Measurements from ENCODE around the gene ZNF229.
"Not testable (repeated sequence)": the region's sequence is repeated elsewhere in the genome, so short reads cannot be mapped to it uniquely, and the experiment has no call there.

Gene ZNF229

DNA sequence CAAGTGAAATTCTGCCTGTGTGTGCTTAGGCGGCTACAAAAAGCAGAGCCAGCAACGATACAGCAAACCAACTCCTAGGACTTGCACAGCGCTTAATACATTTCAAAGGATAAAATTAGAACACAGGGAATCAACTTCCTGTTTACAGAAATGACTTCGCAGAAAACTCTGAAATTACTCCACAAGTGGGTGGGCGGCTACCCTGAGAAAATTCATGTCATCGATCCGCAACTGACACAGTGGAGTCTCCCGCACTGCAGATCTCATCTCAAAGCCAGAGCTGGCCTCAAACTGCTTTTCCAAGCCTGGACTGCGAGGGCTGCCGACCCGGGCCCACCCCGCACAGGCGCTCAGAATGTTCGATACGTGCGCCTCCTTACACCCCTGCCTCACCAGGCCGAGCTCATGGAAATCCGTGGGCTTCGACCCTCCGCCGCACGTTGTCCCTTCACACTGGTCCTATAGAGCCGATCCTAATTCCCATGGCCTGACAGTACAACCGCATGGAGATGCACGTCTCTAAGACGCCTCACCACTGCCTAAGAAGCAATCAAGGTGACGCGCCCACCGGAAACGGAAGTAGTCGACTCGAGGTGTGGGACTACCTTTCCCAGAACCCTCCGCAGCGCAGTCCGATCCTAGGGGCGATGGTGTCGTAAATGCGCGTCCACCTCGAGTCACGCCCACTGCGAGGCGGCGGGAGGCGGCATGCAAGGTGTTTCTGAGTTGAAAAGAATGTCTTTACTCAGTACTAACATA lies at the start of gene ZNF229:
TSS of gene ZNF229 (minus strand) at position 557 of the 759 bp plus-strand sequence. CDS start 5,625 bp downstream, outside the sequence.
- peak; percentile 84 for DNase-seq (ENCODE audit: low read depth)

DNA sequence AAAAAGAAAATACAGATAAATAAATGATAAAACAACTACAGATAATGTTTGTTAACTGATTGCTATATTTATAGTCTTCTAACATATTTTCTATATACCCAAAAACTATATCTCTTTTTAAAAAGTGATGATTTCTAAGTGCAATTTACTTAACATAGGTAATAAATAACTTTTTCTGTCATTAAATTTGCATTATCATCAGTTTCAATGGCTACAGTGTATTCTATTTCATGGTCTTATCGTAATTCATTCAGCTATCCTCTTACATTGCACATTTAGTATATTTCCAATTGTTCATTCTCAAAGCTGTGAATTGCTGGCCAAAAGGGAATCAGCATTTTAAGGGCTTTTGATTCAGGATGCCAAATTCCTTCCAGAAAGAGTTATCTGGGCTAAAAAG lies 48.4 kb upstream of the ZNF229 start:
- no peak for DNase-seq (ENCODE audit: low read depth)

DNA sequence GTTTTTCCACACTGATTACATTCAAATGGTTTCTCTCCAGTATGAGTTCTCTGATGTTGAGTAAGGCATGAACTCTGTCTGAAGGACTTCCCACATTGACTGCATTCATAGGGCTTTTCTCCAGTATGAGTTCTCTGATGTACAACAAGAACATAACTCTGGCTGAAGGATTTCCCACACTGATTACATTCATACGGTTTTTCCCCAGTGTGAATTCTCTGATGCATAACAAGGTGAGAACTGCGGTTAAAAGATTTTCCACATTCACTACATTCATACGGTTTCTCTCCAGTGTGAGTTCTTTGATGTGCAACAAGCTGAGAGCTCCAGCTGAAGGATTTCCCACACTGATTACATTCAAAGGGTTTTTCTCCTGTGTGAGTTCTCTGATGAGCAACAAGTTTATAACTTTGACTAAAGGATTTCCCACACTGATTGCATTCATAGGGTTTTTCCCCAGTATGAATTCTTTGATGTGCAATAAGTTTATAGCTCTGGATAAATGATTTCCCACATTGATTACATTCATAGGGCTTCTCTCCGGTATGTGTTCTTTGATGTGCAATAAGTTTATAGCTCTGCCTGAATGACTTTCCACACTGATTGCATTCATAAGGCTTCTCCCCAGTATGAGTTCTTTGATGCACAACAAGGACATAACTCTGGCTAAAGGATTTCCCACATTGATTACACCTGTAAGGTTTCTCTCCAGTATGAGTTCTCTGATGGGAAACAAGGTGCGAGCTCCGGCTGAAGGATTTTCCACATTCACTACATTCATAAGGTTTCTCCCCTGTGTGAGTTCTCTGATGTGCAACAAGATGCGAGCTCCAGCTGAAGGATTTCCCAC lies 28.5 kb upstream of the ZNF229 start:
- no peak for DNase-seq (ENCODE audit: low read depth)

DNA sequence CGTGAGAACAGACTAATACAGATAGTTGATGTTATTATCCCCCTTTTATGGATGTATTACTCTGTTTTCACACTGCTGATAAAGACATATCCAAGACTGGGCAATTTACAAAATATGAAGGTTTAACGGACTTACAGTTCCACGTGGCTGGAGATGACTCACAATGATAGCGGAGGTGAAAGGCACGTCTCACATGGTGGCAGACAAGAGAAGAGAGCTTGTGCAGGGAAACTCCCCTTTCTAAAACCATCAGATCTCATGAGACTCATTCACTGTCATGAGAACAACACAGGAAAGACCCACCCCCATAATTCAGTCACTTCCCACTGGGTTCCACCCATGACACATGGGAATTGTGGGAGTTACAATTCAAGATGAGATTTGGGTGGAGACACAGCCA lies 20.5 kb upstream of the ZNF229 start:
- not testable (repeated sequence) for DNase-seq (ENCODE audit: low read depth)

DNA sequence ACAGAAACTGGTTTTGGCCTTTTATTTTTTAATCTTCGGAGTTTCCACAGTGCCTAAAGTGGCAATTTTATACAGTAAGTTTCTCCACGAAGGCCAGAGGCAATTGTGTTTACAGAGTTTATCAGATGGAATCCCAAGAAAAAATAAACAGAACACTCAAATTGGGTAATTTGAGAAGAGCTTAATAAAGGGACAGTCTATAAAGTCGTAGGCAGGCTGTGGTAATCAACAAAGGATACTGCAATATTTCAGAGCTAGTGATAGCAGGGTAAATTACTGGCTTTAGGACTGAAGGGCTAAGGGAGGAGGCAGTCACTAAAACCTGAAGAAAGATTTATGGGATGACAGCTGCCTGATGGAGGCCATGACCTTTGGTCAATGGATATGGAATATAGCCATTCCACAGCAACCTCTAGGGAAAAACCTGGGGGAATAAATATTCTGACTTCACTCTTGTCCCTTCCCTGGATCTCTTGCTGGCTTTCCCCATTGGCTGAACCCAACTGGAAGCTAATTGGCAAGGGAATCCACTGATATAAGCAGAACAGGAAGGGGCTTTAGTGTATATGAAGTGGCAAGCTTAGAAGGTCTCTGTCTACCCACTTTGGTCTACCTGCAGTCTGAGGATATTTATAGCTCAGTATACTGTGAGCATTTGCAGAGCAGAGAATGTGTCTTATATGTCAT lies 14.5 kb upstream of the ZNF229 start:
- DNase-seq (ENCODE audit: low read depth) = not testable (repeated sequence)

DNA sequence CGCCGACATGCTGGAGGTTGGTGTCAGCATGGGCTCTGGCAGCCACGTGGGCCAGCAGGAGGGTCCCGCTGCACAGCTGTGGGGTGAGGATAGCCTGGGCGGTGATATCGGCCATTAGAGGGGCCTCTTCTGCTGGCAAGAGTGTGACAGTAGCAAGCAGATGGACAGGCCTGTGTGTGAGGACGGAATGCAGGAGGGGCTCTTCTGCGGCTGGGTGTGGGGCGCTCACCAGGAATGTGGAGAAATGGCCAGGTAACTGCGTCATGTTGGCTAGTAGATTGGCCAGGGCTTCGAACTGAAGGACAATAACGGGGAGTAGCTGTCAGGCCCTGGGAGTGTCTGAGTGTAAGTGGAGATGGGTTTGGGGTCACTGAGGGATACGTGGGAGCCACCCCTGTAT lies 7.7 kb upstream of the ZNF229 start:
- not testable (repeated sequence) for DNase-seq (ENCODE audit: low read depth)

DNA sequence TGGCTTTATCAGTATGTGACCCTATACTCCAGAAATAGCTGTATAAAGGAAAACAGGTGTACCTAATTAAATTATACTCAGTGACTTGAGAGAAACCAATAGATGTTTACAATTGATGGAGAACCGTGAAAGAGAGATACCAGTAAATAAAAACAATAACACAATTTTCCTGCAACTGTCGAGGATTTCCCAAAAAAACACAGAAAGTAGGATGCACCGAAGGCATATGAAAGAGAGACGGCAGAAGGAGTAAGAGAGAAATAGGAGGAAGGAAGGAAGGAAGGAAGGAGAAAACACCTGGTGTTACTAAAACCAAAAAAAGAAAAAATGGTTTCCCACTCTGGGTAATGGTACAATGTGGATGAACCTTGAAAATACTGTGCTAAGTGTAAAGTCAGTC lies 6.8 kb upstream of the ZNF229 start:
- DNase-seq (ENCODE audit: low read depth) = no peak

DNA sequence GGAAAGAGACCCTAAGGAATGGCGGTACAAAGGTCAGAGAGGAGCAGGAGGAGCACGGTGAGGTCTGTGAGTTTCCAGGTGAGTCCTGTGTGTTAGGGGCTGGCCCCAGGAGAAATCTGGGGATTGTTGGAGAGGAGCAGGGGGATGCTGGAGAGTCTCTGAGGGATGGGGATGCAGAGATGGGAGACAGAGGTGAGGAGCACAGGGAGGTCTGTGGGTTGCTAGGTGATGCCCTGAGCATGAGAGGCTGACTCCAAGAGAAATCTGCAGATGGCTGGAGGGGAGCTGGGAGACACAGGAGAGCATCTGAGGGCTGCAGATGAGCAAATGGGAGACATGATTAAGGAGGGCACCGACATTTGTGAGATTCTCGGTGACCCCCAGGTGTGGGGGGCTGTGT lies 4.1 kb upstream of the ZNF229 start:
- no peak for DNase-seq (ENCODE audit: low read depth)

DNA sequence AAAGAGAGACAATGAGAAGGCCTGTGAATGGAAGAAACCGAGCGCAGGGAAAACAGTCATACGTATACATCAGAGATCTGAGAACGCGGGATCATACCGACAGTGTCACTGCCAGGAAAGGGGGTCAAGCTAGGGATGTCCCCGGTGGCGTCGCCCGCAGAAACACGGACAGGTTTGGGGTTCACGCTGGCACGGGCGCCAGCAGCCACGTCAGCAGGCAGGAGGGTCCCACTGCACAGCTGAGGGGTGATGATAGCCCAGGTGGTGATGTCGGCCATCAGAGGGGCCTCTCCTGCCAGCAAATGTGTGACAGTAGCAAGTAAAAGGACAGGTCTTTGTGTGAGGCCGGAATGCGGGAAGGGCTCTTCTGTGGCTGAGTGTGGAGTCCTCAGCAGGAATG lies 3.4 kb upstream of the ZNF229 start:
- no peak for DNase-seq (ENCODE audit: low read depth)

DNA sequence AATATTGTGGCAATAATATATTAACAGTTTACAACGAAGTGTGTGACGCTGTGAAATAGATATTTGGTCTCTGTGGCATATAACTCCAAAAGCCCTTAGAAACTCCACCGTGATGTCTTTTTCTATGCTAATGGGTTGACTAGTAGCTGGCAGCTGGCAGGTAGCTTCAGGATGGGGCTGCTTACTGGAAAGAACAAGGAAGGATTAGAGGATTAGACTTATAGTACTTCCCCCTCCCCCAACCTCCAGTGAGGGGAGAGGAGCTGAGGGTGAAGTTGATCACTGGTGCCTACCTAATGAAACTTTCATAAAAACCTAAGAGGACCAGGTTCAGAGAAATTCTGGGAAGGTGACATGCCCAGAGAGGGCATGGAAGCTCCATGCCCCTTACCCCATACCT lies 9.8 kb downstream of the ZNF229 start:
- DNase-seq (ENCODE audit: low read depth) = no peak

DNA sequence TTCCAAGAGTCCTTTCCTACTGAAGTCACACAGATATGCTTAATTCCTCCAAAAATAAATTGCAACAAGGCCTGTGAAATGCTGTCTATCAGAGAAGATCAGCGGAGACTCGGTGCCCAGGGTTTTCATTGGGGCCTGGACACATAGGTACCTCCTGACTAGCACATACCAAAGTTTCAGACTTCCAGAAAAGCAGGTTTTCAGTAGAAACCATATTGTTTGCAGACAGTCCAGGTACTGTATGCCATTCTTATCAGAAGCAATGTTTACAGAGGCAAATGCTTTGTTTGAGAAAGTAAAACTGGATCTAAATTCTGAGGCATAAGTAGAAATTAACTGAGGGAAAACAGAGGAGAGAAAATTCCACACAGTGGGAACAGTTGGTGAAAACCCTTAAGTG lies 12.8 kb downstream of the ZNF229 start:
- no peak for DNase-seq (ENCODE audit: low read depth)

DNA sequence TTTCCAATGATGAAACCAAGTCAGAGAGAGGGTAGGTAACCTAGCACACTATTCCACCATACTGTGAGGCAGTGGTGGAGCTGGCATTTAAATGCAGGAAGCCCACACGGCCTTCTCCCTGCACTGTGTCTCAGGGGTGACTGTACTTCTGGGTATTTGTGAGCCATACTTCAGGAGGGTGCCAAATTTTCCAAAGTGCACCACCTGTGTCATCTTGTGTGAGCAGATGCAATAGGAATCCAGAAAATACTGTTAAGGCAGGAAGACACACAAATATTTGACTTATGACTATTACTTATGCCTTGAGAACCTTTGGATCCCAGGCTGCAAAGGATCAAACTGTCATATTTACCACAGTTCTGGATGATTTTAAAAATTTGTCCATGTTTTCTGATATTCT lies 17.3 kb downstream of the ZNF229 start:
- DNase-seq (ENCODE audit: low read depth) = no peak

DNA sequence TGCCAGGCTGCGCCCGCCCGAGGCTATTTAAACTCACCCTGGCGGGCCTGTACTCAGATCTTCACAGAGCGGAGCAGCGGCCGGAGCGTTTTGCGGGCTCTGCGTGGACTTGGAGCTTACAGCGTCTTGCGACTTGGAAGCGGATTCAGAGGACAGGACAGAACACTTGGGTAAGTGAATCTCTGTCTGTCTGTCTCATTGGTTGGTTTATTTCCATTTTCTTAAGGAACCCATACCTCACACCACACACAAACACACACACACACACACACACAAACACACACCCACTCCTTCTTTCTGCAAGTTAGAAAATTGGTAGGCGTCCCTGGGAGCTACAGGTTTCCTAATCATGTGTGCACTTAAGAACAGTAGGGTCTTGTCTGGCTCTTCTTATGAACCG lies 32.7 kb downstream of the ZNF229 start:
- DNase-seq (ENCODE audit: low read depth) = not testable (repeated sequence)

DNA sequence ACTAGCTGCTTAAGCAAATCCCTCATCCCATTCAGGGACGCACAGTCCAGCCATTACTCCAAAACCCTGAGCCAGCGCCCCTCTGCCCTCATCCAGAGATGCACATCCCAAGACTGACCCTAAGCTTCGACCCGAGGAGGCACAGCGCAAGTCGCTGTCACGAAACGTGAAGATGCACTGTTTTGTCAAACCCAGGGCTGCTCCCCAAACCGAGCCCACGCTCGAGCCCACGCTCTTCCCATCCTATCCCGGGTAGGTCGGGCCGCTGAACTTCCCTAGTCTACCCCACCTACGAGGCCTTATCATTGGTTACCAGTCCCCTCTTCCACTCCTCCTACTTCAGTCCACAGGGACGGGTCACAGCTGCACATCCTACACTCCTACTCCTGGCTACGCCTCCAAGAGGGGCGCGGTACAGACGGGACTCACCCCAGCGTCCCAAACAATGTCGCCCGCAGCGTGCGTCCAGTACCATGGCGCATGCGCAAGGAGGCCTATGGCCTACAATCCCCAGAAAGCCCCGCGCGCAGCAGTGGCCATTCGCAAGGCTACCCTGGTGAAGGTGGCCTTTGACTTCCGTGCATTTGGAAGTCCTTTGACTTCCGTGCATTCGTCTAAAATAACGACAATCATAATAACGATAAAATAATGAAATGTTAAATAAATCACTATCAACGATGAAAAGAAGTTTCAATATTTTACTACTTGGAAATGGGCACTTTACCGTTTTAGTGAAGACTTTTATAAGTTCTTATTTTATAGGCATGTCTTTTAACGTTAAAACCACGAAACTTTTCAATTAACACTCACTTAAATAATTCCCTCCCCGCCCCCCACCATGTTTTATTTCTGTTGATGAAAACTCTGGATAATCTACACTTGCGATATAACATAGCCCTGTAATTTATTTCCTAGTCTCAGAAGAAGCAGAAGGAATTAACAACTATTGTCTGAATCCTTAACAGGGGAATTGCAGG lies 46.8 kb downstream of the ZNF229 start, which contains the start of gene ZNF285:
TSS of gene ZNF285 (minus strand) at position 470 of the 977 bp plus-strand sequence. CDS start 4,395 bp downstream, outside the sequence.
- peak; percentile 93 for DNase-seq (ENCODE audit: low read depth)

DNA sequence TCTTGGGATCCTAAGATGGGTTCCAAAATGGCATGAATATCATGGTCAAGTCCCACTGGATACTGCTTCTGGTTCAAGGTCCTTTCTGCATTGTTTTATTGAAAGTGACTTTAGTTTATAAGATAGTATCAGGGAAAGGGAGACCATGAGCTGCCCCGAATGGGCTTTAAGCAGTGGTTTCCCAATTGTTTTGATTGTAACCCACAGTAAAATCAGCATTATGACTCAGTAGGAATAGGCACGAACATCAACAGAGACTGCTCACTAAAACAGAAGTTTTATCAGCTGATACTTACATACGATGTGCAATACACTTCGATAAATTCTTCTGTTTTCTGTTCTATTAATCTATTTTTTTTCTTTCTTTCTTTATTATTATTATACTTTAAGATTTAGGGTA lies 59.0 kb downstream of the ZNF229 start:
- not testable (repeated sequence) for DNase-seq (ENCODE audit: low read depth)

Measured in stromal cell of bone marrow (primary cell).